Measurements from ENCODE around the gene STARD13. TPM values are rescaled to one million over a fixed set of nuclear protein-coding genes. Genes with fewer than 3 reads are reported as not detected.

STARD13 gene
- total RNA-seq, 1 donor from 2014 or later = 2.0 TPM

DNA sequence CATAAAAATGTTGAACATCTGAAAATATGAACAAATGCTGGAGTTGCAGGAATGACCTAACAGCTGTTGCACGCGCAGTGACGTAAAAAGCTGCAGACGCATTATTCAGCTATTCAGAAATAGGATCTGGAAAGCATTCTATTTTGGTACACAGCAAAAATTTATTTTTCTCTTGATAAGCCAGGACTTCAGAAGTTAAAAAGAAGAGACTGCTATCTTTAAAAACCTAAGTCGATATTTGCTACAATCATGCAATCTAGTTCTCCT lies 36.9 kb upstream of the STARD13 start:
- no peak overlapping the region for H3K4me2 ChIP-seq

DNA sequence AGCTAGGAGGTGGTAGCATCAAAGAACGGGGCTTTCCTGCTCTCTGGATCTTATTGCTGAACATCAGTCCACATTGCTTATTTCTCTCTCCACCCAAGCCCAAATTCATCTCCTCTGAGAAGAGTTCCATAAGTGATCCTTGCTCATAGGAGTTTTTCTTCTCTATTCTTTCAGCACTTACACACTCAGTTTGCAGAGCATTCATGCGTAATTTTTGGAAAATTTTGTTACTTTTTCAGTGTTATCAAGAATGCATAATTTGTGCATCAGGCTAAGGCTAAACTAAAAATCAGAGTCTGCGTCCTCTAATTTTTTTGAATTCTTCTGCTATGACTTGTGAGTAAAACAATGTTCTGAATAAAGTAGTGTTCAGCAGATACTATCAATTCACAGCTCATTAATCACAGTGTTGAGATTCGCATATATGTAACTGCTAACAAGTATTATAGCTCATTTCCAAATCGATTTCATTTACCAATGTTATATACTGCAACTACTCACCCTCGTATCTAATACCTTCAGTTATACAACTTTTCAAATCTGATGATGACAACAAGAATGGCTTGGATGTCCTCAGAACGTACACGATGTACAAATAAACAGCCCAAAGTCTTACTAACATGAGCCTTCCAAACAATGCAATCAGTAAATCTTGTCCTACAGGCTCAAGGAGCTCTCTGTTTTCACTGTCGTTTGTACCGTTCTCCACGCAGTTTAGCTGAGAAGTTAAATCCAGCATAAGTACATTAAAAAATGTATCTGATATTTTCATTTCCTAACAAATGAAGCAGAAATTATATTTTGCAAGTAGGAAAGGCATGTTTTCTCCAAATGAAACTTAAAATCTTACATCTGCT lies 36.4 kb upstream of the STARD13 start:
- no peak overlapping the region for H3K9ac ChIP-seq
- Mint-ChIP-seq H3K4me3 (no peak overlapping the region), H3K27ac (no peak overlapping the region), H3K4me1 (peaks cover 10% of the 10 kb centered on the region), H3K9me3 (no peaks in the 10 kb centered on the region), H3K27me3 (ENCODE audit: insufficient read depth, low read depth) (no peaks in the 10 kb centered on the region), H3K36me3 (no peaks in the 10 kb centered on the region)
- DNase-seq (ENCODE audit: low spot score) = no peak
- no peaks in the 10 kb centered on the region for H3K27me3 ChIP-seq
- H3K36me3 ChIP-seq = no peaks in the 10 kb centered on the region
- no peaks in the 10 kb centered on the region for H3K79me2 ChIP-seq (ENCODE audit: low read depth)
- H2AFZ ChIP-seq (replicated peaks) = no peak overlapping the region
- H3K27ac ChIP-seq = no peak overlapping the region
- no peak overlapping the region for H3K4me3 ChIP-seq
- H3F3A ChIP-seq (ENCODE audit: low read depth) = no peaks in the 10 kb centered on the region
- no peaks in the 10 kb centered on the region for H3K9me3 ChIP-seq (ENCODE audit: low read depth)
- no peak overlapping the region for H3K4me2 ChIP-seq
- TF ChIP-seq, protein P1, sequence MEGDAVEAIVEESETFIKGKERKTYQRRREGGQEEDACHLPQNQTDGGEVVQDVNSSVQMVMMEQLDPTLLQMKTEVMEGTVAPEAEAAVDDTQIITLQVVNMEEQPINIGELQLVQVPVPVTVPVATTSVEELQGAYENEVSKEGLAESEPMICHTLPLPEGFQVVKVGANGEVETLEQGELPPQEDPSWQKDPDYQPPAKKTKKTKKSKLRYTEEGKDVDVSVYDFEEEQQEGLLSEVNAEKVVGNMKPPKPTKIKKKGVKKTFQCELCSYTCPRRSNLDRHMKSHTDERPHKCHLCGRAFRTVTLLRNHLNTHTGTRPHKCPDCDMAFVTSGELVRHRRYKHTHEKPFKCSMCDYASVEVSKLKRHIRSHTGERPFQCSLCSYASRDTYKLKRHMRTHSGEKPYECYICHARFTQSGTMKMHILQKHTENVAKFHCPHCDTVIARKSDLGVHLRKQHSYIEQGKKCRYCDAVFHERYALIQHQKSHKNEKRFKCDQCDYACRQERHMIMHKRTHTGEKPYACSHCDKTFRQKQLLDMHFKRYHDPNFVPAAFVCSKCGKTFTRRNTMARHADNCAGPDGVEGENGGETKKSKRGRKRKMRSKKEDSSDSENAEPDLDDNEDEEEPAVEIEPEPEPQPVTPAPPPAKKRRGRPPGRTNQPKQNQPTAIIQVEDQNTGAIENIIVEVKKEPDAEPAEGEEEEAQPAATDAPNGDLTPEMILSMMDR (IDR thresholded peaks at IDR 0.05) = no peak
- no peak for TF ChIP-seq EZH2phosphoT487 (IDR thresholded peaks at IDR 0.05)
- TF ChIP-seq EZH2 (IDR thresholded peaks at IDR 0.05) = no peak
- no peaks in the 10 kb centered on the region for H4K20me1 ChIP-seq (ENCODE audit: low read depth)
- no peaks in the 10 kb centered on the region for H3K4me1 ChIP-seq

More for the DNA sequence above, 36.9 kb upstream of the STARD13 start:
- Histone ChIP-seq H3K4me1 (no peaks in the 10 kb centered on the region), H3K27ac (no peak overlapping the region), H3K79me2 (ENCODE audit: low read depth) (no peaks in the 10 kb centered on the region), H4K20me1 (ENCODE audit: low read depth) (no peaks in the 10 kb centered on the region), H3F3A (ENCODE audit: low read depth) (no peaks in the 10 kb centered on the region), H2AFZ (replicated peaks) (no peak overlapping the region), H3K27me3 (no peaks in the 10 kb centered on the region), H3K9ac (no peak overlapping the region), H3K4me3 (no peak overlapping the region), H3K36me3 (no peaks in the 10 kb centered on the region), H3K9me3 (ENCODE audit: low read depth) (no peaks in the 10 kb centered on the region)
- DNase-seq (ENCODE audit: low spot score) = no peak
- TF ChIP-seq, protein P1 (IDR thresholded peaks at IDR 0.05) = no peak
- TF ChIP-seq EZH2phosphoT487 (IDR thresholded peaks at IDR 0.05) = no peak
- no peak for TF ChIP-seq EZH2 (IDR thresholded peaks at IDR 0.05)
- H3K4me3 Mint-ChIP-seq = no peak overlapping the region
- H3K27ac Mint-ChIP-seq = no peak overlapping the region
- H3K36me3 Mint-ChIP-seq = no peaks in the 10 kb centered on the region
- no peaks in the 10 kb centered on the region for H3K27me3 Mint-ChIP-seq (ENCODE audit: insufficient read depth, low read depth)
- peaks cover 10% of the 10 kb centered on the region for H3K4me1 Mint-ChIP-seq
- no peaks in the 10 kb centered on the region for H3K9me3 Mint-ChIP-seq

DNA sequence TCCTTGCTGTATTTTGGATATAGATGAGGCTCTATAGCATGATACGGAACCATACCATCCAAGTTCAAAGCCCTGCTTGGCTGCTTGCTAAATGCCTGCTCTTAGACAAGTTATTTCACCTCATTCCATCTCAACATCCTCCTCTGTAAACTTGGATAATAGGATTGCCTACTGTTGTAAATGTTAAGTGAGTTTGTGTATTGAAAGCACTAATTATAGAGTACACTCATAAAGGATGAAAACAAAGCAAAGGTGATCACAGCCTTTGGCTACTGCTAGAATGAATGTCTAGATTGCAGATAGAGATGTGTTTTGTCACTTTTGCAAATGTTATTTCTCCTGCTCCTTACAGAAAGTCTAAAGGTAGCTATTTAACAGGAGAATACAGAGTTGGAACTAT lies 34.3 kb upstream of the STARD13 start:
- Mint-ChIP-seq H3K4me1 (peaks cover 8% of the 10 kb centered on the region), H3K36me3 (no peaks in the 10 kb centered on the region), H3K27ac (no peak overlapping the region), H3K27me3 (ENCODE audit: insufficient read depth, low read depth) (no peaks in the 10 kb centered on the region), H3K9me3 (no peaks in the 10 kb centered on the region), H3K4me3 (no peak overlapping the region)
- Histone ChIP-seq H2AFZ (replicated peaks) (no peak overlapping the region), H3K36me3 (no peaks in the 10 kb centered on the region), H3K27me3 (no peaks in the 10 kb centered on the region), H3K79me2 (ENCODE audit: low read depth) (no peaks in the 10 kb centered on the region), H3K4me3 (no peak overlapping the region), H3F3A (ENCODE audit: low read depth) (no peaks in the 10 kb centered on the region), H3K4me1 (no peaks in the 10 kb centered on the region), H3K9ac (no peak overlapping the region), H3K9me3 (ENCODE audit: low read depth) (no peaks in the 10 kb centered on the region), H3K27ac (no peak overlapping the region), H4K20me1 (ENCODE audit: low read depth) (no peaks in the 10 kb centered on the region), H3K4me2 (no peak overlapping the region)
- DNase-seq (ENCODE audit: low spot score) = no peak
- TF ChIP-seq EZH2phosphoT487 (IDR thresholded peaks at IDR 0.05) (no peak), EZH2 (IDR thresholded peaks at IDR 0.05) (no peak)
- TF ChIP-seq, protein P1 (IDR thresholded peaks at IDR 0.05) = no peak
